H4 (cell line): ENCODE measurements around the gene IFT27. TPM values are rescaled to one million over a fixed set of nuclear protein-coding genes. Genes with fewer than 3 reads are reported as not detected.
"Not testable (repeated sequence)": the region's sequence is repeated elsewhere in the genome, so short reads cannot be mapped to it uniquely, and the experiment has no call there.

ENCODE experiments used
- DNase-seq: peaks from one replicate; pipeline ENCODE4 v3.0.0-alpha.2; 2015; ENCODE audit warnings: low spot score
- total RNA-seq: library from RNA; depleted of rRNA; stranded (reverse); fragments of >200 nt; shearing (Covaris generic); gene quantifications from 2 replicates; pipeline ENCODE4 v1.2.3, GENCODE V29; 2014

Gene IFT27
- total RNA-seq, 1 experiment from 2014 or later = 17.7 TPM

DNA sequence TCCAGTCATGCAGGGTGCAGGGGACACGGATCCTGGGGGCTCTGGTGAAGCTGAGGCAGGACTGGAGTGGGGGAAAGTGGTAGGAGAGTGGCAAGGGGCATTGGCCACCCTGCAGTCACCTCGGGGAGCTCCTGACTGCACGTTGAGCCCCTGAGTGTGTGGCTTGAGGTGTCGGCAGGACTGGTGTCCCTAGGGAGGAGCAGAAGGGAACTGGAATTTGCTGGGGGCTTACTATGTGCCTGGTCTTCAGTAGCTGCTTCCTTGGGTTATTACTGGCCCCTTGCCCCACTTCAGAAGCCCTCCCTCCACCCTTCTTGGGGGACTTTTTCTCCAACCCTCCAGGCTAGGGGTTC lies 31.5 kb downstream of the IFT27 start:
- DNase-seq = no peak

DNA sequence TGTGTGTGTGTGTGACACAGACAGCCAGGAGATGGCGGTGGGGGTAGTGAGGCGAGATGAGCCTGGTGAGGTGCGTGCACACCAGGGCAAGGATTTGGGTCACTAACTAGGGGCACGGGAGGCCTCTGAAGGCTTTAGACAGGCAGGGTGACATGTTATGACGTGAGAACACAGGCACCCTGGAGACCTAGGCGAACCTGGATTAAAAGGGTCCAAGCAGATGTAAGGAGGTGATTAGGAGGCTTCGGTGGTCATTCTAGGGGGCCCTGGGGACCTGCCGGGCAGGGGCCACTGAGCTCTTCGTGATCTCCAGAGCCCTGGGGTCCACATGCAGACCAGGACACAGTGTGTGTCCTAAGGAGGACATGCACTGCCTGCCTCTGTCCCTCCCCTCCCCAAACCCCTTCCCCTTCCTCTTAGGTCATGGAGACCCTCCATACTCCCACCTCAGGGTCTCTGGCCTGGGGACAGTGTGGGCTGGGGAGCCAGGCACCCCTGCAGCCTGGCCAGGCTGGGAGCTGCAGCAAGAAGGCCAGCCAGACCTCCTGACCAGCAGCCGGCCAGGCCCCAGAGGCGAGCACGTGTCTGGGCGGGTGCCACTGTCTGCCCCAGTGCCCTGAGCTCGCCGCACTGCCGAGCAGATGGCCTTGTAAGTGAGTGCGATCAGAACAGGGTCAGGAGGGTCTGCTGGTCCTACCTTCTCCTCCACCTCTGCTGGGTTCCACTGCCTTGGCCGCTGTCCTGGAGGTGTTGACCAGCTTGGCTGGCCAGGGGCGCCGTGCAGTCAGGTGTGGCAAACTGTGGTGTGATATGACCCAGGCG lies 32.1 kb downstream of the IFT27 start:
- no peak for DNase-seq

DNA sequence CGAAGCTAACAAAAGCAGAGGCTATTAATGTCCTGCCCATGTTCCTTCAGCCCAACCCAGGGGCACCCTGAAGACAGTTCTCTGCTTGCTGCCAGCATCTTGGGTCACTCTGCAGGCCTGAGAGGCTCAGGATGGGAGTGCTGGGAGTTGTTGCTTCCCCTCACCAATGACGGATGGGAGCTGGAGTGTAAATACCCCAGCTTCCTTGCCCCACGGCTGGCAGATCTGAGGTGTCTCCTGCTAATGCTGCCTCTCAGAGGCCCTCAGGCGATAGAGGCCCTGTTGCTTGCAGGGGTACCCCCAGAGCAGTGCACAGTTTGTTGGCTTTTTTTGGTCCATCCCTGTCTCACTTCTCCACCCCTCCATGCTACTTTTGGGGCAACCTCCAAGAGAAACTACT lies 32.9 kb downstream of the IFT27 start:
- no peak for DNase-seq

DNA sequence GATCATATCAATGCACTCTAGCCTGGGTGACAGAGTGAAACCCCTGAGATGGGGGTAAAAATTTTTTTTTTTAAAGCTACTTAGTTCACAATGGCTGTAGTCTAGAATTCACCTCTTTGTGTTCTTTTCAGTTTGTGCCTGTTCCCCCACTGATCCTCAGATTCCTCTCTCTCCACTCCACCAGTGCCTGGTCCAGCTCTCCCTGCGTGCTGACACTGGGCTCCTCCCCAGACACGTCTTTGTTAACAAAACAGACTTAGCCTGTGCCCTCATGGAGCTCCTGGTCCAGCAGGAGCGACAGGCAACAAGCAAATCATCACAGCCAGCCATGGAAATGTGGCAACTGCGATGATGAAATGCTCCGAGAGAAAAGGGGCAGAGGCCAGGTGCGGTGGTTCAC lies 34.0 kb downstream of the IFT27 start:
- DNase-seq = no peak

DNA sequence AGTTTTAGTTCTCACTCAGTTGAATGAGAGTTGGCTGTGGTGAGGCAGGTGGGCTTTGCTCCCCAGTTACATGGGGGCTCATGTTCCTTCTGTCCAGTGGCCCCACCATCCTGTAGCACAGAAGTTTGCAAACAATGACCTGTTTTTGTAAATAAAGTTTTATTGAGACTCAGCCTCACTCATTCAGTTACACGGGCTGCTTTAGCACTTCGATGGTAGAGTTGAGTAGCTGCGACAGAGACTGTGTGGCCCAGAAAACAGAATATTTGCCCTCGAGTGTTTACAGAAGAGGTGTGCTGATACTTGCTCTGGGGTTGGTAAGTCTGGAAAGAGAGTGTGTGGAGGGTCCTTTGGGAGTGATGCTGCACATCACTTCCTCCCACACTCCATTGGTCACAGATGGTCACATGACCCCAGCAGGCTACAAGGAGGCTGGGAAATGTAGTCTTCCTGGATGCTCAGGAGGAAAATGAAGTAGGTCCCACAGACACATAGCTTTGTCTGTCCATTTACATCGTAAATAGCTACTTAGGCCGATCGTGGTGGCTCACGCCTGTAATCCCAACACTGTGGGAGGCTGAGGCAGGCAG lies 34.6 kb downstream of the IFT27 start:
- DNase-seq = peak; percentile 21

DNA sequence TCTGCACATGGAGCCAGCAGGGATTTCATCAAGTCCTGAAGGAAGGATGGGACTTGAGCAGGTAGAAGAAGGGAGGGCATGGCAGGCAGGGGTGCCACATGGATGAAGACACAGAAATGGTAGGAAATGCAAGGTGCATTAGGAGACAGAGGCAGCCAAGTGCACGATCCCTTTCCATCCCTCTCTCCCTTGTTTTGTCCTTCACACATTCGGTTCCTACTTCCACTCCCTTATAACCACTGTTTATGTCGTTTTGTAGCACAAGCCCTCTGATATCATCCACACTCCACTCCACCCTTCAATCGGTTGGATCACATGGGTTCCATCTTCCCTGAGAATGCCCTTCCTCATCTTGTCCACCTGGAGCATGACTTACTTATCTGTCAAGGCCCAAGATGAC lies 35.2 kb downstream of the IFT27 start:
- no peak for DNase-seq

DNA sequence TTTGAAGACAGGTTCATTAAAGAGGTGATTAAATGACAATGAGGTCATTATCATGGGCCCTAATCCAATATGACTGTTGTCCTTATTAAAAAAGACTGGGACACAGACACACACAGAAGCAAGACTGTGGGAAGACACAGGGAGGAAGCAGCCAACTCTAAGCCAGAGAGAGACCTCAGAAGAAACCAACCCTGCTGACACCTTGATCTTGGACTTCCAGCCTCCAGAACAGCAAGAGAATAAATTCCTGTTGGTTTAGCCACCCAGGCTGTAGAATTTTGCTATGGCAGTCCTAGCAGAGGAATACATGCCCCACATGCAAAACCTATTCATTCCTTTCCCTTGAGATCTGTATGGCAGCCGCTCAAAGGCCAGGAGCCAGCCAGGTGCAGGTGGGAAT lies 36.7 kb downstream of the IFT27 start:
- no peak for DNase-seq

DNA sequence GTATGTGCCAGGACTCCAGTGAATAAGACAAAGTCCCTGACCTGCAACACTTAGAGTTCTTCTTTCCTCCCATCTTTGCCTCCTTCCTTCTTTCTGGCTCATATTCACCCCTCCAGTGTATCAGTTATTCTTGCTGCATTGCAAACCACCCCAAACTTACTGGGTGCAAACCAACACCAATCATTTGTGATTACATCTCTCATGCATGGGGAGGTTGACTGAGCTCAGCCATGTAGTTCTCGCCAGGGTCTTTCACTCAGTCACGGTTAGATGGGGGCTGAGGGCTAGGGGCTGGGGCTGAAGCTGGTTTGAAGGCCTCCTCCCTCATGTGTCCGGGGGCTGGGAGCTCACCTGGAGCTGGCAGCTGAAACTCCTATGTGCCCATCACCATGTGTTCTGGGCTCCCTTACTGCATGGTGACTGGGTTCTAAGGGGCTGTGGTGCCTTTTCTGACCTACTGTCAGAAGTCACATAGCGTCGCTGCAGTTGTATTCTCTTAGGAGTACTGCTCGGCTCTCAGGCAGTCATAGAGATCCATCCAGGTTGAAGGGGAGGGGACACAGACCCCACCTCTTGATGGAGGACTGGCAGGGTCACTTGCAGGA lies 37.4 kb downstream of the IFT27 start:
- DNase-seq = no peak

DNA sequence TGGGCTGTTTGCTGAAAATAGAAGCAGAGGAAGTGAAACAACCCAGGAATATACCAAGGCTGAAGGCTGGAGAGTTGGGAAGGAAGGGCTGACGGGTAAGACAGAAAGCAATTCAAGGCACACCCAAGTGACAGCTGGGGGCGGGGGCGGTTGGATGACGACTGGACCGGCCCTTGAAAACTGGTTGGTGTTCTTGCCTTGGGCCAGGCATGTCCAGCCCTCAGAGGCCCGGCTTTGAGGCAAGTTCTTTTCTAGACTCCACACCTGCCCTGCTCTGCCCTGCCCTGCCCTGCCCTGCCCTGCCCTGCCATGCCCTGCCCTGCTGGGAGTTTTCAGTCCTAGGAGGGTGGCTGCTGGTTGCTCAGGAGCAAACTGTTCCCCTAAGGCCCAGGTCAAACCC lies 38.1 kb downstream of the IFT27 start:
- DNase-seq = no peak

DNA sequence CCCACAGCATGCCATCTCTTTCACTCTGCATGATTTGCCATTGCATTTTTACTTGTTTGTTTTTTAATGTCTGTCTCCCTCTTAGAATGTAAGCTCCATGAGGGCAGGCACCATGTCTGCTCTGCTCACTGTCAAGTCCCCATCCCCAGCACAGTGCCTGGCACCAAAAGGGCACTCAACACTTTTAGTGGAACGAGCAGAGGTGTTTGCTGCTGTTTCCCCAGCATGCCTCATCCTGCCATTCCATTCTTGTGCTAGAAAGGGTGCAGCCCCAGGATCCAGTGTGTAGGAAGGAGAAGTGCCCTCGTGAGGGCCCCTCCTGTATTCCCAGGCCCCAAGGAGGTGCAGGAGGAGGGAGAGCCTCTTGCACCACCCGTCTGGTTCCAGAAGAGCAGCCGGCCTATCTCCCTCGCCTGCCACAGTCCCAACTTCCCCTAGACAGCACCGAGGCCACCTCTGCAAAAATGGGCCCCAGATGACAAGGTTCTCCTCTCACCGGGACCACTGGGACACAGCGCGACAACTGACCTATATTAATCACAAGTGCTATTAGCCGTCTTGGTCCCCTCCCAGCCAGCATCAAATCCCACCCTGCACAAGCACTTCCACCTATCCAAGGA lies 39.1 kb downstream of the IFT27 start:
- DNase-seq = no peak

DNA sequence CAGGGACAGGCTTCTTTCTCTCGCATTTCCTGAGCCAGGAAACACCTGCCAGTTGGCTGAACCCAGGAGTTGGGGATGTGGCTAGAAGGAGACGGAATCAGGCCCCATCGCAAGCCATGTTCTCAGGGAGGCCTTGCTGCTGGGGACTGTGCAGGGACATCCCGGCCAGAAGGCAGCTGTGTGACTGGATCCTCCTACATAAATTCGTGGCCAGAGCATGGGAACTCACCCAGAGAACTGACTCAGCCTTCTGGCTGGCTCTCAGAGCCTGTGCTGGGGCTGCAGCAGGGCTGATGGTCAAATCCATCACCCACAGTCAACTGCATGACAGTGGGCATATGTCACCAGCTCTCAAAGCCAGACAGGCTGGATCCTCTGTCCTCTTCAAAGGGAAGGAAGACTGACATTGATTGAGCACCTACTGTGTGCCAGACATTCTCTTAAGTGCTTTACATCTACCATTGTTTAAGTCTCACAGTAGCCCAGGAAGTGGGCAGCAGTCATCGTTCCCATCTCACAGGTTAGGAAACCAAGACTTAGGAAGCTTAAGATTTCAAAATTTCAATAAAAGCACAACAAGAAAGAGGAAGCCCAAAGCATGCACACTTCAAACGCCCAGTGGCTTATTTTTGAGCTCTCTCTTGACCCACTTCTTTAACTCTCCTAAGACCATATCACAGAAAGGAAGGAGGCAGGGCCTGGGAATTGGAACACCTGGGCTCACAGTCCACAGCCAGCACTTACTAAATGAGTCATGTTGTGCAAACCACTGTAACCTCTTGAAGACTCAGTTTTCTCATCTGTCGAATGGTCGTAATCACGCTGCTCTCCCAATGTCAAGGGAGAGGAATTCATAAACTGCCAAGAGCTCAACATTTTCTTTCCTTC lies 41.5 kb downstream of the IFT27 start:
- no peak for DNase-seq

DNA sequence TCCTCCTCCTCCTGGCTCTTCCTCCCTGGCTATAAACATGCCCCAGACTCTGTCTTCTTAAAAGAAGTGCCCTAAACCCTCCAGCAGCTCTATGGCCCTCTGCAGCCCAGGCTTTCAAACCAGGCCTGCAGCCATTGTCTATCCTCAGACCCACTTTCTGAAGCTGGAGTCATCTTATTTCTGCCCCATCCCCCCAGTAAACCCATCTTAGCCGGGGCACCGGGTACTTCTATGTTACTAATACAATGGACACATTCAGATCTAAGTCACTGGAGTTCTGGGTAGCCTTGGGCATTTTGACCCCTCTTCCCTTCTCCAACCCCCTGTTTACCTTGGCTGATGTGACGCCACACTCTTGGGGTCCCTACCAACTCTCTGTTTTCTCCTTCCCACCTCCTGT lies 42.6 kb downstream of the IFT27 start:
- DNase-seq = no peak

DNA sequence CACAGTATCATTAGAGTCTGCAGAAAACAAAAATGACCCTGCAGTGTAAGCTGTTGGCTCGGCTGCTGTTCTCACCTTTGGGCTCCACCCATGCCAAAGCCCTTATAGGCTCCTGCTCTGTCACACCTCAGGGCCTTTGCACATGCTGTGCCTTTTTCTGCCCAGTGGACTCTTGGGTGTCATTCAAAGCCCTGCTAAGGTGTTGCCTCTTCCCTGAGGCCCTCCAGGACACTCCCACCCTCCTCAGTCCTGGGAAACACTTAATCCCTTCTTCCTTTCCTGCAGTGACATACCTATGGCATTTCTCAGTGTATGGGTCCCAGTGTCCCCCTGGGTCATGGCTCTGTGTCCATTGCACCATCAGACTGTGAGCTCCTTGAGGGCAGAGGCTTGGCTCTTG lies 43.3 kb downstream of the IFT27 start:
- DNase-seq = no peak

DNA sequence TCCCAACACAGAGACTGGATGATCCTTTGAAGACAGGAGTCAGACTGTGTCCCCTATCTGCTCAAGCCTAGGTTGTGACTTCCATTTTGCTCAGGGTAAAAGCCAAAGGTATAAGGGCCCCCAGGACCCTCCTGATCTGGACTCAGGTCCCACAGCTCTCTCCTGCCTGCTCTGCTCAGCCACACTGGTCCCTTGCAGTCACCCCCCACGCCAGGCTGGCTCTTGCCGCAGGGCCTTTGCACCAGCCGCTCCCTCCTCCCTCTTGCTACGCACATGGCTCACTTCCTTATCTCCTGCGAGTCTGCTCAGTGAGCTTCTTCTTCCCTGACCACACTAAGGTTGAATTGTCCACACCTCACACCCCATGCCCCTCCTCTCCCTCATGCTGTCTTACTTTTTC lies 44.0 kb downstream of the IFT27 start:
- no peak for DNase-seq

DNA sequence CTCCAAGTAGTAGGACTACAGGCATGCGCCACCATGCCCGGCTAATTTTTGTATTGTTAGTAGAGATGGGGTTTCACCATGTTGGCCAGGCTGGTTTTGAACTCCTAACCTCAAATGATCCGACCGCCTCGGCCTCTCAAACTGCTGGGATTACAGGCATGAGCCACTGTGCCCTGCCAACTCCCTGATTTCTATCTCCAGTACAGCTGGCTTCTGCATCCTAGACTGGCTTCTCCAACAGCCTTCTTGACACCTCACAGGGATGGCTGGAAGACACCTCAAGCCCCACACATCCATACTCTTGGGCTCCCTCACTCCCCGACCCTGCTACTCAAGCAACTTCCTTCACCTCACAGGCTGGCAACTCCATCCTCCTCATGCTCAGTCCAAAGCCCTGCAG lies 44.6 kb downstream of the IFT27 start:
- DNase-seq = not testable (repeated sequence)

DNA sequence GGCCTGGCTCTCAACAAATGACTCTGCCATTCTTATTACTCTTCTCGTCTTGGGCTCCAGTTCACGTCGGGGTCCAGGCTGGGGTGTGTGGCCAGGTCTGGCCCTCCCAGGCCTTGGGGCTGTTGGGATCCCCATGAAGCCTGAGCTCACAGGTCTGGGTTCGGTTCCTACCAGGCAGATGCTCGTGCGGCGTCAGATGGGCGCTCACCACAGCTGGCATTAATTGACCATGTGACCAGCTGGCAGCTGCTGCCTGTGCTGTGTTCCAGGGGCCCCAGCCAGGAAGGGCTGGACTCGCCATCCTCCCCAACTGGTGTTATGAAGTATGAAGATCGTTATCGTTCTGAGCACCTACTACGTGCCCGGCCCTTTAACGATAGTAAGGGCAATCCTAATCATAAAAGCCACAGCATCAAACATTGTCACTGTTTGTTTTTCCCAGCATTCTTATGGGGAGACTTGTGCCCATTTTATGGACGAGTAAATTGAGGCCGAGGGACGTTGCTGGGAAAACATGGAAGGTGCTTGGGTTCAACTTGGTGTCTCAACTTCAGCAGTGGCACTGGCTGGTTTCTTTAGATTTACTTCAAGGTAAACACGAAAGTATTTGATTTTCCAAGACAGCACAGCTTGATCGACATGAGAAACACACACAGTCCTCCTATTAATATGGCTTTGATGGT lies 45.6 kb downstream of the IFT27 start:
- DNase-seq = no peak

DNA sequence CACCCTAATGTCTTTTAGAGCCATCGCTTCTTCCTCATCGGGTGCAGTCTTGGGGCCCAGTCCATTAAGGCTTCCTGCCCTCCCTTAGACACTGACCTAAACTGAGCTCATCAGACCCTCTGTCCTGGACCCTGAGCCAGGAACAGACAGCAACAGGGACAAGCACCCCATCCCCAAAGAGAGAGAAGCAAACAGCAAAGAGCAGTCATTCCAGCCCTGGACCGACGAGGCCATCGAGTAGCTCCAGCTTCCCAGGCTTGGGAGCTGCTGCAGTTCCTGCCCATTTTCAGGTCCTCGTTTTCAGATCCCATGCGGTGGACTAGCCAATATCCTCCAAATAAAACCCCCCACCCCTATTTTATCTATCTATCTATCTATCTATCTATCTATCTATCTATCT lies 46.6 kb downstream of the IFT27 start:
- no peak for DNase-seq

DNA sequence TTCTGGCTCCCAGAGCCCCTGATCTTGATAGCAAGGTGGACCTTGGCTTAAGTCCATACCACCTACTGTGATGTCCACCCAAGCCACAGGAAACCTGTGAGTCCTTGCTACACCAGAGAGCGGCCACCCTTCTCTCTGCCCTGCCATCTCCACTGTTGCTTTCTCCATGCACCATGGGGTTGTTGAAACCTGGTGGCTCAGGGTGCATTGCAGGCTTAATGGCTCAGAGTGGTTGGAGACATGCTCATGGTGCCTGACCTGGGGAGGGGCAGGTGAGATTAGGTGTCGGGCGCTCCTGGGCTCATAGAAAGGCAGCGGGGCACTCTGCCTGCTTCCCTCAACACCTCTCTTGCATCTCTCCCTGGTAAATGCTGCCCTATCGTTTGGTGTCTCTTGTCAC lies 47.4 kb downstream of the IFT27 start:
- DNase-seq = no peak

DNA sequence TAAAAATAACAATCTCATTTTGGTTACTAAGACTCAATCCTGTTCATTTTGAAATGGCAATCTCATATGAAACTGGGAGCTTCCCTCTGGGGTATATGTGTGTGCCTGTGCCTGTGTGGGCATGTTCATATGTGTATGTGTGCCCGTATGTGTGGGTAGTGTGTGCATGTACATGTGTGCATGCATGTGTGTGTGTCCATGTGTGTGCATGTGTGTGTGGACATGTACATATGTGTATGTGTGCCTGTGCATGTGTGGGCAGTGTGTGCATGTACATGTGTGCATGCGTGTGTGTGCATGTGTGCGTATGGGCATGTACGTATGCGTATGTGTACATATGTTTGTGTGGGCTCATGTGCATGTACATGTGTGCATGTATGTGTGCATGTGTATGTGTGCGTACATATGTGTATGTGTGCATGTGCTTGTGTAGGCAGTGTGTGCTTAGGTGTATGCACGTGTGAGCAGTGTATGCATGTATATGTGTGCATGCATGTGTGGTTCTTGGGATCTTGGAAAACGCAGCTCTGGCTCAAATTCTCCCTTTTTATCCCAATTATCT lies 47.9 kb downstream of the IFT27 start:
- no peak for DNase-seq

DNA sequence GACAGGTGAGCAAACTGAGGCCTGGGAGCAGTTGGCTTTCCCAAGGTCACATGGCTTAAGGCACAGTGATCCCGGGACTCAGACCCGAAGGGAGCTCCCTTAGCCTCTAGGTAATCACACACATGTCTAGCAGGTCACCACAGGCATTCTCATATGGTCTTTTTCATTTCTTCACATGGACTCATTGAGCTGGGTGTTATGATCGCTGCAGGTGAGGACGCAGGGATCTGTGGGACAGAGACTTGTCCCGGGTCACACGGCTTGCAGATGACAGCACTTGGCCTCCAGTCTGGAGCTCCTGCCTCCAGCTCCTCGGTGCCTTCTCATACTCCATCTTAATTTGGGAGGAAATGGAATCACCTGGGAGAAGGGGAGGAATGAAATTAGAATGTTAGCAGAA lies 48.8 kb downstream of the IFT27 start:
- no peak for DNase-seq

DNA sequence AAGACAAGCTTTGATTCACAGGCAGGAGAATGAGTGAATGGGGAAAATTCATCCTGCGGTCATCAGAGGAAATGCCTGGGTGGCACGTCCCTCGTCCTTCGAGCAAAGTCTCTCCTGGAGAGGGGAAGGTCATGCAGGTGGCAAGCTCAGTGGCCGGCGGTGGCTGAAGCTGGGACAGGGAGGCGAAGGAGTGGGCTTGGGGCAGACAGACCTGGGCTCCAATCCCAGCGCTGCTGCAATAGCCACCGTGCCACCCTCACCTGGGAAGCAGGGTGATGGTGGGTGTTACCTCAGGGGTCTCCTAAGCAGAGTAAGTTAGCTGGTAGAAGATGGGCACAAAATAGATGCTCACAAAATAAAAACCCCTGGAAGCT lies 49.9 kb downstream of the IFT27 start:
- DNase-seq = no peak
